AG09319 (cell line): ENCODE measurements around the gene PLEKHG4B.

Experiments
- DNase-seq: peaks from one replicate; pipeline ENCODE4 v3.0.0-alpha.2; 2010; ENCODE audit warnings: low read depth; ENCODE audit errors: extremely low read depth
- TF ChIP-seq, protein P1 (sequence below): IDR thresholded peaks from 2 replicates; pipeline ENCODE4 v1.5.1; 2011; ENCODE audit warnings: low read depth, mild to moderate bottlenecking, inconsistent platforms, low read length, moderate library complexity

The PLEKHG4B gene

DNA sequence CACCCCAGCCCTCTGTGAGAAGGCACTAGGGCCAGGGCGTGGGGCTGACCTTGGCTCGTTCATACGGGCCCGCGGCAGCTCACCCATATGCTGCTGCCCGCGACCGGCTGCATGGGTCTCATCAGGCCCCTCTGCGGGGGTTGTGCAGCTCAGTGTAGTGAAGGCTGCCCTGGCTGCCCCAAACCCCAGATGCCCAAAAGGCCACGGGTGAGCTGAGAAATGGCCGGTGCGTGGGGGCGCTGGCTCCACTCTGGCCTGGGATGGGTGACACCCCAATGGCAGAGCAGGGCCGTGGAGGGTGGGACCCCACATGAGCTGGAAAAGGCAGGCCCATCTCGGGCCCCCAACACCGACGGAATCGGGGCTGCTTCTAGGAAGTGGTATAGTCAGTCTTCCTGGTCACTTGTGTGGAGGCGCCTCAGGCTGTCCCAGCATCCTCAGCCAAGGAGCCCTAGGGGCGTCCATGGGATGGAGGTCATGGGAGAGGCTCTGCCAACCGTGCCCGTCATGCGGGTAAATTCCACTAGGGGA, 79.9 kb downstream of the PLEKHG4B start:
- TF ChIP-seq, protein P1, sequence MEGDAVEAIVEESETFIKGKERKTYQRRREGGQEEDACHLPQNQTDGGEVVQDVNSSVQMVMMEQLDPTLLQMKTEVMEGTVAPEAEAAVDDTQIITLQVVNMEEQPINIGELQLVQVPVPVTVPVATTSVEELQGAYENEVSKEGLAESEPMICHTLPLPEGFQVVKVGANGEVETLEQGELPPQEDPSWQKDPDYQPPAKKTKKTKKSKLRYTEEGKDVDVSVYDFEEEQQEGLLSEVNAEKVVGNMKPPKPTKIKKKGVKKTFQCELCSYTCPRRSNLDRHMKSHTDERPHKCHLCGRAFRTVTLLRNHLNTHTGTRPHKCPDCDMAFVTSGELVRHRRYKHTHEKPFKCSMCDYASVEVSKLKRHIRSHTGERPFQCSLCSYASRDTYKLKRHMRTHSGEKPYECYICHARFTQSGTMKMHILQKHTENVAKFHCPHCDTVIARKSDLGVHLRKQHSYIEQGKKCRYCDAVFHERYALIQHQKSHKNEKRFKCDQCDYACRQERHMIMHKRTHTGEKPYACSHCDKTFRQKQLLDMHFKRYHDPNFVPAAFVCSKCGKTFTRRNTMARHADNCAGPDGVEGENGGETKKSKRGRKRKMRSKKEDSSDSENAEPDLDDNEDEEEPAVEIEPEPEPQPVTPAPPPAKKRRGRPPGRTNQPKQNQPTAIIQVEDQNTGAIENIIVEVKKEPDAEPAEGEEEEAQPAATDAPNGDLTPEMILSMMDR: no peak
- no peak for DNase-seq

DNA sequence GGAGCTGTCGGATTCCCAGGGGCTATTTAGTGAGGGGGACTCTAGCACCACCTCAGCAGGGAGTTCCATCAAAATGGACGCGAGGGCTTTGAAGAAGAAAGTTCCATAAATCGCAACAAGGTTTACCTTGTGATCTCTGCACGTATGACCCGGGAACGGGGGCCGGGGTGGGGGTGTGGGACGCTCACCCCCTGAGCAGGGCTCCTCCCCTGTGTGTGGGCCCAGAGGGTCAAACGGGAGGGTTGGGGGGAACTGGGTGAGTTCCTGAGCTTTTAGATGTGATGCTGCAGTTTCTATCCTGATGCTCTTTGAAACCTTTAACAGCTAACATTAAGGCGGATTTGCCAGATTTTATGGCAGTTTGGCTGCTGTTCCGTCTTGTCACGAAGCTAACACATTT, 80.5 kb downstream of the PLEKHG4B start:
- TF ChIP-seq, protein P1: no peak
- no peak for DNase-seq

GRCh38 chr5:172841-173251, 80.9 kb downstream of the PLEKHG4B start:
- TF ChIP-seq, protein P1: no peak
- DNase-seq: no peak

DNA sequence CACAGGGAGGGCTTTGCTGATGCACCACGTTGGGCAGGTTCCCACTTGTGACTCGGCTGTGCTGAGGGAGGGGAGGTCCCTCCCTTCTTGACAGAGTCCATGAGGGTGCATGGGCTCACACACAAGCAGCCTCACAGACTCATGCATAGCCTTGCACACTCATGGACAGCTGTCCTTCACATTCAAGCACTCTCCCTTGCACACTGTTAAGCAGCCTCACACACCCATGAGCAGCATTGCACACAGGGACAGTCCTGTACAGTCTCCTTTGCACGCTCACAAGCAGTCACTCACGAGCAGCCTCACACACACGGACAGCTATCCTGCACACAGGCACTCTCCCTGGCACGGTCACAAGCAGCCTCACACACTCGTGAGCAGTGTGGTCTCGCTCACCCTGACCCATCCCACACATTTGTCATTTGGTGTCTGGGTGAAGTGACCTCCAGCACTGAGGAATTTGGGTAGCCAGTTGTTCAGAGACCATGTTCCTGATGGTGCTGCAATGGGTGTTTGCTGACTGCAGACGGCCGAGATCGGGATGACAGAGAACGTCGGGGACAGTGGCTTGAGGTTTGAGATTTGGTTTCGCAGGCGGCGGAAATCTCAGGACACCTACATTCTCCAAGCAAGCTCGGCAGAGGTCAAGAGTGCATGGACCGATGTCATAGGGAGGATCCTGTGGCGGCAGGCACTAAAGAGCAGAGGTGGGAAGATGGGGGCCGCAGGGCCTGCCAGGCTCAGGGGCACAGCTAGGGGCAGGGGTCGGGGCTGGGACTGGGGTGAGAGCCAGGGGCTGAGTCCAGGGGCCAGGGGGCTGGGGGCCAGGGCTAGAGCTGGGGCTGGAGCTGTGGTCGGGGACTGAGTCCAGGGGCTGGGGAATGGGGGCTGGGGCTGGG, 81.7 kb downstream of the PLEKHG4B start:
- DNase-seq: no peak
- TF ChIP-seq, protein P1: no peak

DNA sequence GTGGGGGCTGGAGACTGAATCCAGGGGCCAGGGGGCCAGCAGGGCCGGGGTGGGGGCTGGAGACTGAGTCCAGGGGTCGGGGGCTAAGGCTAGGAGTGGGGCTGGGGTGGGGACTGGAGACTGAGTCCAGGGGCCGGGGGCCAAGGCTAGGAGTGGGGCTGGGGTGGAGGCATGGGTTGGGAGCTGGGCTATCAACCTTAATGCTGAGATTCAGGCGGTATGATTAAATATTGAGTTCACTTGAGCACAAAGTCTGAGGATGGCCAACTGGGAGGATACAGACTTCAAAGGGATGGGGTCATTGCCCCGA, 82.3 kb downstream of the PLEKHG4B start:
- TF ChIP-seq, protein P1: no peak

DNA sequence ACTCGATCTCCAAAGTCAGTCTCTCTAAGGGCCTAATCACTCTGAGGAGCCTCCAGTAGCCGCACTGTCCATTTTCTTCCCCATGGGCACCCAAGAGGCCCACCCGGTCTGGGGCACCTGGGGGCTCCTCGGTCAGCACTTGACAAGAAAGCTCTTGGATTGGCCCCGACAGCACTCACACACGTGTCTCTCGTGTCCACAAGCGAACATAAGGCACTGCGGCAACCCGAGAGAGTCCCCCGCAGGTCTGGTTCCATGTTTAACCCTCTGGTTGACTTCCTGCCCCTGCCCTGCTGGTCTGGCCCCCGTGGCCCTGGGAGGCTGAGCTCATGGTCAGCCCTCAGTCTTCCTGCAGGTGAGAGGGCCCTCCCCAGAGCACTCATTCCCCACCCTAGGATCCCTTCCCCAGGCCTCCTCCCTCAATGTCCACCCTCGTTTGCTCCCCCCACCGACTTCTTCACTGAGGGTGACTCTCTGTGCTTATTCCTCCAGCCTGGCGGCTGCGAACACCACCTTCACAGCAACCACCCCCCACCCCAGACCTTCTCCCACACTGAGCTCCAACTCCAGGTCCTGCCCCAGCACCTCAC, 83.0 kb downstream of the PLEKHG4B start:
- DNase-seq: no peak

More for the DNA sequence above, 82.3 kb downstream of the PLEKHG4B start:
- DNase-seq: no peak

More for the DNA sequence above, 83.0 kb downstream of the PLEKHG4B start:
- TF ChIP-seq, protein P1: no peak
